ENCODE results near the gene MRPS11.
"Not testable (repeated sequence)": the region's sequence is repeated elsewhere in the genome, so short reads cannot be mapped to it uniquely, and the experiment has no call there.

The MRPS11 gene

DNA sequence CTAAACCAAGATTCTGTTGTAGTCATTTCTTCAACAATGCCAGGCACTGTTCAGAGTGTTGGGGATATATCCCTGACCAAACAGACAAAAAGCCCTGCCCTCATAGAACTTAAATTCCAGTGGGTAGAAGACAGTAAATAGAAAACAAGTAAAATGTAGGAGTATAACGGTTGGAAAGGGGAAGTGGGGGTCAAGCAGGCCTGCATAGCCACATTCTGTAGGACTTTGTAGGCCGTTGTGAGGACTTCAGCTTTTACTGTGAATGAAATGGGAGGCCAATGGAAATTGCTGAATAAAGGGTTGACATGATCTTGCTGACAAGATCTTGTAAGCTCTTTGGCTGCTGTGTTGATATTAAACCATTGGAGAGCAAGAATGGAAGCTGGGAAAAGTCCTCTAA, 1.8 kb downstream of the MRPS11 start:
- DNase-seq, result no peak
- no peak for TF ChIP-seq POLR2A (IDR thresholded peaks at IDR 0.05; ENCODE audit: low read length)
- TF ChIP-seq GATA1 (IDR thresholded peaks at IDR 0.05; ENCODE audit: low read depth, low read length), result no peak

DNA sequence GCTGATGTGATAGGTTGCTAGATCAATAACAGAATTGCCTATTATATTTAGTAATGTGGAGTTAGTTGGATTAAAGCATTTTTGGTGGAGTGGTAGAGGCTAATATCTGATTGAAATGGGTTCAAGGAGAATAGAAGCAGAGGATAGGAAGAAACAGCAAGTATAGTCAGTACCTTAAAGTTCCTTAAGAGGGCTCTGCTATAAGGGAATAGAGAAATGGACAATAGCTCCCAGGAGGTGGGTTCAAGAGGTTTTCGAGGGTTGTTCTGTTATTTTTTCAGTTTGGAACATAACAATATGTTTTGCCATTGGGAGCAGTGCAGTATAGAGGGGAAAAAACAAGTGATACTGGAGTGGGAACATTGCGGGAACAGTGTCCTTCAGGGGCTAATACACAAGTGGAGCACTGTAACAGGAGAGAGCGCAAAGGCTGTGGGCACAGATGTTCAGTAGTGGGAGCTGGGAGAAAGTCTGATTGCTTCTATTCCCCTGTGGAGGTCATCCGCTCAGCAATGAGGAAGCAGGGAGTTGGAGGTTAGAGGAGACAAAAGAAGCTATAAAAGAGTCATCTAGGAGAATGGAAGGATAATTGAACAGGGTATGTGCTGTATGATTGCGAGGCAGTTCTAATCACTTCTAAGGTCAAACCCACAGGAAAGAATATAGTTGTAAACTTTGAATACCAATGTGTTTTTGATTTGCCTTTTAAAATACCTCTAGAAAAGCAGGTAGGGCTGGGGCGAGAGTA, 3.3 kb downstream of the MRPS11 start:
- TF ChIP-seq GATA1 (IDR thresholded peaks at IDR 0.05; ENCODE audit: low read depth, low read length) (no peak), POLR2A (IDR thresholded peaks at IDR 0.05; ENCODE audit: low read length) (no peak)
- DNase-seq, result no peak

DNA sequence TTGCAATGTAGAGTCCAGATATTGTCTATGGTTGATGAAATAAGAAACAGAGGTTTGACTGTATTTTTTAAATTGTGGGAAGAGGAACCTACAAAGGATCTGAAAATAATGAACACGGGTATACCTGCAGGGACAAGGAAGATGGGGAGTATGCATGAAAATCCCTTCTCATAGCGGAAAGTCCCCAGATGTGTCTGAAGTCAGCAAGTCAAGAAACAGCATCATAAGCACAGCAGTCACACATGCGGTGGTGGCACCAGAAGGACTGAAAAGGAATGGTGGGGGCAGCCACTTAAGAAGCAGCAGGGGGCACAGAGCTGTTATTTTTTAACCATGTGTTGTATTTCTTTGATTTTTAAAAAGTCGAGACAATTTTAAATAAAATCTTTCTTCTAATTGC, 4.7 kb downstream of the MRPS11 start:
- TF ChIP-seq POLR2A (IDR thresholded peaks at IDR 0.05; ENCODE audit: low read length), result no peak
- TF ChIP-seq GATA1 (IDR thresholded peaks at IDR 0.05; ENCODE audit: low read depth, low read length), result no peak
- DNase-seq, result no peak

DNA sequence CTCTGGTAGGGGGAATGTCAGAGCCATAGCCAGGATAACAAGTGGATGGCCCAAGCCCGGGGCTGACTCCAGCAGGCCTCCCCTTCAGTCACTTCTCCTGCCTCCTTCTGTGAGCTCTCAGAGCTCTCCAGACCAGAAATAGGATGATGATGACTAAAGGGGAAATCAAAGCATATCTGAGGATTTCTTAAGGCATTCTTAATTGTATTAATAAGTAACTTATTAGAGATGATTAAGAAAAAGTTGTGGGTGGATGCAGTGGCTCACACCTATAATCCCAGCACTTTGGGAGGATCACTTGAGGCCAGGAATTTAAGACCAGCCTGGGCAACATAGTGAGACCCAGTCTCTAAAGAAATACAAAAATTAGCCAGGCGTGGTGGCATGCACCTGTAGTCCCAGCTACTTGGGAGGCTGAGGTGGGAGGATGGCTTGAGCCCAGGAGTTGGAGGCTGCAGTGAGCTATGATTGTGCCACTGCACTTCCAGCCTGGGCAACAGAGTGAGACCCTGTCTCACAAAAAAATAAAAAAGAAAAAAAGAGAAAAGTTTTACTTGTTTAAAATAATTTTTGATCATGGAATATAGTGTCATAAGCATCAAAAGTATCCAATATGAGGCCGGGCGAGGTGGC, 6.3 kb downstream of the MRPS11 start:
- not testable (repeated sequence) for DNase-seq

DNA sequence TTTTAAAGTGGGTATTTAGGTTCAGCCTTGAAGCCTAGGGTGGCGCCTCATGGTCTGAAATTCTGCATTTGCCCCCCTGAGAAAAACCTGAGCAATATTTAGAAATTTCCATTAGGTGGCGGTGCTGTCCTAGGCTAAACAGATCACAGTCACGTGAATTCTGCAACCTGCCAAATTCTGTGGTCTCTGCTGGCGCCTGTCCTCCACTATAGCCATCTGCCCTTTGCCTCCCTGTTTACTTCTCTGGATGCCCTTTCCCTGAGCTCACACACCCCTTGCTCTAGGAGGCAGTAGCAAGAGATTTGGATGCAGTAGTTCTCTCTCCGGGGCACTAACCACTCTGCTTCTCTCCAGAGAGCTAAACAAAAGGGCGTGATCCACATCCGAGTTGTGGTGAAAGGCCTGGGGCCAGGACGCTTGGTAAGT, 9.1 kb downstream of the MRPS11 start:
- DNase-seq, result peak; percentile 65 to 75
- no peak for TF ChIP-seq GATA1 (IDR thresholded peaks at IDR 0.05; ENCODE audit: low read depth, low read length)
- no peak for TF ChIP-seq POLR2A (IDR thresholded peaks at IDR 0.05; ENCODE audit: low read length)

DNA sequence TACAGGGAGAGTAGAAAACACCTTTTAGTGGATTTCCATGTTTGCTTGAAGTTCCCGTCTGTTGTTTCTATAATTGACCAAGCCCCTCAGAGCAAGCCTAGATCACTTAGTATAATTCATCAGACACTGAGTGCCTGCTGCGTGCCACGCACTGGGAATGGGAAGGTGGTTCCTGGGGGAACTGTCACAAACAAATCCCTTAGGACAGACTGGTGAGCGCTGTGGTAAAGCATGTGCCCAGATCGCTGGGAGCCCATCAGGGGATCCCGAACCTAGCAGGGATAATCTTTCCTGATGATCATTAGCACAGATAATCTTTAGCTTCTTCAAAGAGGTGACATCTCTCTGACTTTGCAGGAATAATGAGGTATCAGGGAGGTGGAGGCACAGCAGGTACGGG, 9.6 kb downstream of the MRPS11 start:
- no peak for DNase-seq
- TF ChIP-seq GATA1 (IDR thresholded peaks at IDR 0.05; ENCODE audit: low read depth, low read length), result no peak

DNA sequence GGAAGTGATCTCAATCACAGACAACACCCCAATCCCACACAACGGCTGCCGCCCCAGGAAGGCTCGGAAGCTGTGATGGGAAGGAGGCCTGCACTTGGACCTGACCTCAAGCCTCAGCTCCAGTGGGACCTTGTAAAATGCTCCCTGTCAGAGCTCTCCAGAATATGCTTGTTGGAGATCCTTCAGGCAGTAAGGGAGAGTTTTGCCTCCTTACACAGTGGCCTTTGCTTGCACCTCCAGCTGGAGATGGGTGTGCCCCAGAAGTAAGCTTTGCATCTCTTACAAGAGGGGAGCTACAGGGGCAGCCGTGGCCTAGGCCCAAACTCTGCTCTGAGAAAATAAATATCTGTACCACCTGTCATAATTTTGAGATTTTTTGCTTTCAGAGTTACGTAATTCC, 10.4 kb downstream of the MRPS11 start:
- TF ChIP-seq POLR2A (IDR thresholded peaks at IDR 0.05; ENCODE audit: low read length), result no peak
- no peak for TF ChIP-seq GATA1 (IDR thresholded peaks at IDR 0.05; ENCODE audit: low read depth, low read length)
- DNase-seq, result no peak

DNA sequence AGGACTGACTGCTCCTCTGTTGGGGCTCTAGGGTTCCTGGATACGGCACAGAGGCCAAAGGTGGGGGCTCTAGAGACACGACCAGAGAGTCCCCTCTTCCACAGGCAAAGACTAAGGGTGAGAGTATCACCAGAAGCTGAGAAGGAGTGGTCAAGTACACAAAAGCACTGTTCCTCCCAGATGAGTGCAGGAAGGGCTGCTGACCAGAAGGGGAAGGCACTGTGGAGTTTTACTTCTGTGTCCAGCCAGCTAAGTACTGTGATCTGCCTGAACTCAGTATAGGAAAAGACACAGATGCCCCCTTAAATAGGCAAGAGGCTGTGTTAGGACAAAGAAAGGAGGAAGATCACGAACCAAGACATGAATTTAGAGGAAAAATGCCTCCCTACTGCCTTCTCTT, 11.7 kb downstream of the MRPS11 start:
- no peak for DNase-seq
- TF ChIP-seq GATA1 (IDR thresholded peaks at IDR 0.05; ENCODE audit: low read depth, low read length) (no peak), POLR2A (IDR thresholded peaks at IDR 0.05; ENCODE audit: low read length) (no peak)

DNA sequence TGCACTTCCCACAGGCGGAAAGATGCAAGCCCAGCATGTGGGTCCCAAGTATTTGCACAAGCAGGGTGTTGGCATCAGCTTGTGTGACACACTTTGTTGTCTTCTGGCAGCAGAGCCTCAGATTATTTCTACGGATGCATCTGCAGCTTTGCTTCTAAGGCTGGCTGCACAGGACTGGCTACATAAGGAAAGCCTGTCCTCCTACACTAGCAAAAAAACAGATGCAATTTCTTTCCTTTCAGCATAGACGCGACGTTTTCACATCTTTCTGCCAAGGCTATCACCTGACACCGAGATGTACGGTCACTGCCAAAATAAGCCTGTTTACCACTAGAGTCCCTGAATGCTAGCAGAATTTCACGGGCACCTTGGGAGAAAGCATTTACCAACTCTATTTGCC, 13.5 kb downstream of the MRPS11 start:
- TF ChIP-seq POLR2A (IDR thresholded peaks at IDR 0.05; ENCODE audit: low read length) (no peak), GATA1 (IDR thresholded peaks at IDR 0.05; ENCODE audit: low read depth, low read length) (no peak)
- no peak for DNase-seq

DNA sequence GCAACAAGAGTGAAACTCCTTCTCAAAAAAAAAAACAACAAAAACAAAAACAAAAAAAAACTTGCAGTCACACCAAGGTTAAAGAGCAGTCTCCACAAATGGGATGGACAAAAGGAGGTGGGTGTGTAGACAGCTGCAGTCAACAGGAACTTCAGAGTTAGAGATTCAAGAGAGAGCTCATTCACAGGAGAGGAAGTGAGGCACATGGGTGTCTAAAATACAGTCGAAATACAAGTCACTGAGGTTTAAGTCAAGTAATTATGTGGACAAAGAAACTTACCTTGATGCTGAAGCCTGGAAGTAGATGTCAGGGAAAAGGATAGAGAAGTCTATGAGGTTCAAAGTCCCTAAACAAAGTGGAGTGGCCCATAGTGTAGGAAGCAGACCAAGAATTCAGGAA, 14.8 kb downstream of the MRPS11 start:
- DNase-seq, result no peak
- TF ChIP-seq POLR2A (IDR thresholded peaks at IDR 0.05; ENCODE audit: low read length) (no peak), GATA1 (IDR thresholded peaks at IDR 0.05; ENCODE audit: low read depth, low read length) (no peak)

DNA sequence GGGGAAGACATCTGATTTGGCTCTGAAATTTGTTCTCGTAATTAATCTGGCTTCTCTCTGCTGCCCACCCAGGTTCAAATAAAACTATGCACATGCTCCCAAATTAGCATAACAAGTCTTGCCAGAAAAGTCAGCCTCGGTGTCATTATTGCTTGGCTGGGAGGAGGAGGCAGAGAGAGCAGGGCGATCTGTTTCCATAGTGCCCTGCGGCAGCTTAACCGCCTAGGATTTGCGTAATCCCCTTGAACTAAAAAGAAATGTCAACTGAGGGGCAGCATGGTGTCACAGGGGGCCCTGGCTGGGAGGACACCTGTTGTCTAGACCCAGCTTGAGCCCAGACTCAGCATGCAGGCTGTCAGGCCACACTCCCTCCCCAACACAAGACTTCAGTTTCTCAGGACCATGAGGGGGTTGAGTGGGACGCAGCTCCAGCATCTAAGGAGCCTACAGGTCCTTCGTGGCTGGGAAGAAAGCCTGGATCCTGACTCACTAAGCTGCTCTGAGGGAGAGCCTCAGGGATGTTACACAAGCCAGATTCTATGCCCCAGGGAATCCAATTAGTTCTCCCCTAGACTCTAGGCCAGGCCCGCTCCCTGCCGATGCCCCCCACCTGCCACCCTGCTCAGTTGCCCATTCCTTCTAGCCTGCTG, 17.3 kb downstream of the MRPS11 start:
- TF ChIP-seq POLR2A (IDR thresholded peaks at IDR 0.05; ENCODE audit: low read length), result no peak
- no peak for TF ChIP-seq GATA1 (IDR thresholded peaks at IDR 0.05; ENCODE audit: low read depth, low read length)
- no peak for DNase-seq

DNA sequence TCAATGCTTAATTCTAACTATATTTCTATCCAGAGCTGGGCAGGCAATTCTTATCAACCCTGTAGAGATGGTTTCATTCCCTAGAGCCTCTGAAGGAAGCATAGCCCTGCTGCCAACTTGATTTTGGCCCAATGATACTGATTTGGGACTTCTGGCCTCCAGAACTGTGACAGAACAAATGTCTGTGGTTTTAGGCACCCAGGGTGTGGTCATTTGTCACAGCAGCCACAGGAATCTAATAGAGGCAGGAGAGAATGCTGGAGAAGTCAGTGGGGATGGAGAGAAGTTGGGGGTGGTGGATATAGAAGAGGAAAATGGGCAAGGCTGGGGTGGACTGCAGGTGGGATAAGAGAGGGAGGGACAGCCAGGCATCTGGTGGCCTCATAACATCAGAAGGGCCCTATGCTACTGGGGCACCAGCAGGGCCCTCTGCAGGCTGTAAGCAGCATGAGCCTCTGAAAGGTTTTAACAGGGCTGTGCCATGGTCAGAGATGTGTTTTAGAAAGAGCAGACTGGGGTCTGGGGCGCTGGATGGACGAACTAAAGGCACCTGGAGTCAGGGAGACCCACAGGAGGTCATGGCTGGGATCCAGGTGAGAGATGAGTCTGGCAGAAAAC, 19.8 kb downstream of the MRPS11 start:
- DNase-seq, result no peak
- no peak for TF ChIP-seq POLR2A (IDR thresholded peaks at IDR 0.05; ENCODE audit: low read length)
- TF ChIP-seq GATA1 (IDR thresholded peaks at IDR 0.05; ENCODE audit: low read depth, low read length), result no peak

DNA sequence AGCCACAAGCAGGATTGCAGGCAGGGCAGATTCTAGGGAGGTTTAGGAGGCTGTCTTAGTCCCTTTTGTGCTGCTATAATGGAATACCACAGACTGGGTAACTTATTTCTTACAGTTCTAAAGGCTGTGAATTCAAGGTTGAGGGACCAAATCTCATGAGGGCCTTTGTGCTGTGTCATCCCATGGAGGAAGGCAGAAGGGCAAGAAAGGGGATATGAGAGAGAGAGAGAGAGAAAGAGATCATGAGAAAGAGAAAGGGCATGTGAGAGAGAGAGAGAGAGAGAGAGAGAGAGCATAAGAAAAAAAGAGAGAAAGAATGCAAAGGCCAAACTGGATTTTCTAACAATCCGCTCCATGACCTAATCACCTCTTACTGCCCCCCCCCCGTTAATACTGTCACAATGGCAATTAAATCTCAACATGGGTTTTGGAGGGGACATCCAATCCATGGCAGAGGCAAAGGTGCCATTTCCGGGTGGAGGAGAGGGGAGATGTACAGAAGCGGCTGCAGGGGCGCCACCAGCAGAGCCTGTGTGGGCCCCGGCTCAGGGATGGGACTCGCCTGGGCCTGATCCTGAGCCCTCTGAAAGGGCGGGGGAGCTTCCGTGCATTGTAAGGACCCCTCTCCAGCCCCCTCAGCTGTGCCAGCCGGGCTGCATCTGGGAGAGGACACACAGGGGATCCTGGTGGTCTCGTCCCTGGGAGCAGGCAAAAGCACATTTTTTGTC, 20.5 kb downstream of the MRPS11 start:
- TF ChIP-seq POLR2A (IDR thresholded peaks at IDR 0.05; ENCODE audit: low read length) (no peak), GATA1 (IDR thresholded peaks at IDR 0.05; ENCODE audit: low read depth, low read length) (no peak)
- DNase-seq, result no peak

DNA sequence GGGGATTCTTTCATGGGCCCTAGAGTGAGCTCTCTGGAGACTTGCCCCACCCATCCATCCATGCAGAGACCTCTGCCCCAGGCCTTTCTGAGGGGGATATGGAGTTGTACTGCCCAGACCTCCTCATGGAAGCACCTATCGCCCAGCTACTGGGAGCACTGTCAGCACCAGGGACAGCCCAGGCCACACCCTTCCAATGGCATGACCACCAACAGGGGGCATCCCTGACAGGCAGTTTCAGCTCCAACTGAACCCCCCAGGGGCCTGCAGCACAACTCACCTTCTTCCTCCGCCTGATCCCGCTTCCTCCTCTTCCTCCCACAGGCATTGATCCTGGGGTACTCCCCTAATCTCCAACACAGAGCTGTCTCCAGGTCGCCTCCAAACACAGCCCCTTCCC, 21.8 kb downstream of the MRPS11 start:
- TF ChIP-seq GATA1 (IDR thresholded peaks at IDR 0.05; ENCODE audit: low read depth, low read length) (no peak), POLR2A (IDR thresholded peaks at IDR 0.05; ENCODE audit: low read length) (no peak)
- DNase-seq, result peak in 1 of 2 experiments; percentile 6
